IMR-90 (cell line): ENCODE results near the gene COX4I1. TPM values are rescaled to one million over a fixed set of nuclear protein-coding genes. Genes with fewer than 3 reads are reported as not detected.
A peak's percentile ranks its signal among the peaks of the same experiment; 100 is the strongest.

ENCODE experiments used
- ATAC-seq: fragments of 200-7000 bp; cut with Tn5 transposase; 2 replicates; pipeline ENCODE4 v1.9.1; 2020; ENCODE audit warnings: low read depth, mild to moderate bottlenecking, moderate library complexity
- BruUV-seq: library from RNA; stranded (reverse); fragments of 400-500 nt; replicated peaks from 2 replicates; lab custom pipeline; 2021; lab: Mats Ljungman, UMichigan
- CTCF ChIA-PET: fragments of 300-600 bp; formaldehyde crosslinking; extraction: SDS; loops from one replicate; lab custom pipeline; 2021; ENCODE audit warnings: antibody characterized with exemption; lab: Yijun Ruan, JAX
- POLR2A ChIA-PET: fragments of 300-600 bp; sonication (Branson Sonifier 250); formaldehyde crosslinking; loops from one replicate; lab custom pipeline; 2022; ENCODE audit warnings: antibody characterized with exemption; ENCODE audit not compliant: unreplicated experiment; lab: Charles Lee
- DNase-seq: peaks from one replicate; pipeline ENCODE4 v3.0.0; 2013
- H2AFZ ChIP-seq: replicated peaks from 2 replicates; pipeline ENCODE3; 2013; ENCODE audit warnings: low read length, mild to moderate bottlenecking; ENCODE audit not compliant: poor library complexity
- H2AK5ac ChIP-seq: 2 replicates; pipeline ENCODE4 v1.6.1; 2013; ENCODE audit warnings: low read depth, low read length, inconsistent platforms
- H2AK9ac ChIP-seq: replicated peaks from 2 replicates; pipeline ENCODE3; 2013; ENCODE audit warnings: mild to moderate bottlenecking, low read depth, low read length, moderate library complexity; ENCODE audit not compliant: poor library complexity
- H2BK120ac ChIP-seq: 2 replicates; pipeline ENCODE4 v1.6.1; 2013; ENCODE audit warnings: low read depth, low read length, inconsistent platforms
- H2BK15ac ChIP-seq: 3 replicates; pipeline ENCODE4 v1.6.1; 2013; ENCODE audit warnings: low read depth, low read length, inconsistent platforms
- H2BK20ac ChIP-seq: 2 replicates; pipeline ENCODE4 v1.6.1; 2013; ENCODE audit warnings: low read depth, mild to moderate bottlenecking, inconsistent platforms, low read length, moderate library complexity
- H2BK5ac ChIP-seq: 2 replicates; pipeline ENCODE4 v1.6.1; 2013; ENCODE audit warnings: mild to moderate bottlenecking, low read depth, low read length, inconsistent platforms; ENCODE audit not compliant: poor library complexity, severe bottlenecking
- H3K14ac ChIP-seq: replicated peaks from 2 replicates; pipeline ENCODE4 v1.6.1; 2013; ENCODE audit warnings: low read depth, low read length, inconsistent platforms
- H3K18ac ChIP-seq: 2 replicates; pipeline ENCODE4 v1.6.1; 2013; ENCODE audit warnings: low read depth, low read length, control low read depth
- H3K23ac ChIP-seq: 2 replicates; pipeline ENCODE4 v1.6.1; 2013; ENCODE audit warnings: low read depth, low read length, inconsistent platforms
- H3K27ac ChIP-seq: 2 replicates; pipeline ENCODE4 v1.5.1; 2013; ENCODE audit warnings: mild to moderate bottlenecking, control low read depth, low read length; ENCODE audit not compliant: insufficient read depth
- H3K27me3 ChIP-seq: 2 replicates; pipeline ENCODE4 v1.6.1; 2013; ENCODE audit warnings: low read length; ENCODE audit not compliant: control insufficient read depth, insufficient read depth
- H3K36me3 ChIP-seq: 2 replicates; pipeline ENCODE4 v1.6.1; 2013; ENCODE audit warnings: low read length, mixed read lengths; ENCODE audit not compliant: control insufficient read depth, insufficient read depth
- H3K4ac ChIP-seq: 2 replicates; pipeline ENCODE4 v1.6.1; 2013; ENCODE audit warnings: low read depth, low read length, inconsistent platforms
- H3K4me1 ChIP-seq: 2 replicates; pipeline ENCODE4 v1.6.1; 2013; ENCODE audit warnings: low read length, mixed read lengths; ENCODE audit not compliant: control insufficient read depth, insufficient read depth
- H3K4me2 ChIP-seq: 2 replicates; pipeline ENCODE4 v1.6.1; 2013; ENCODE audit warnings: low read depth, mild to moderate bottlenecking, control low read depth, low read length, moderate library complexity
- H3K4me3 ChIP-seq: 2 replicates; pipeline ENCODE4 v1.5.1; 2013; ENCODE audit warnings: low read depth, mild to moderate bottlenecking, control low read depth, low read length, moderate library complexity; ENCODE audit not compliant: insufficient read depth
- H3K56ac ChIP-seq: 2 replicates; pipeline ENCODE4 v1.6.1; 2013; ENCODE audit warnings: low read length, inconsistent platforms; ENCODE audit not compliant: insufficient read depth; ENCODE audit errors: extremely low read depth
- H3K79me1 ChIP-seq, 2 experiments: 2 replicates each; pipeline ENCODE4 v1.6.1; 2013; ENCODE audit warnings: low read length in 2 of 2, inconsistent platforms in 1 of 2, low read depth in 1 of 2
- H3K9ac ChIP-seq: 2 replicates; pipeline ENCODE4 v1.6.1; 2013; ENCODE audit warnings: low read depth, low read length, control low read depth
- H3K9me1 ChIP-seq: 2 replicates; pipeline ENCODE4 v1.6.1; 2013; ENCODE audit warnings: low read length, inconsistent platforms; ENCODE audit not compliant: insufficient read depth
- H3K9me3 ChIP-seq: 2 replicates; pipeline ENCODE4 v1.6.1; 2013; ENCODE audit warnings: low read length; ENCODE audit not compliant: control insufficient read depth, insufficient read depth
- H4K20me1 ChIP-seq: 2 replicates; pipeline ENCODE4 v1.6.1; 2013; ENCODE audit warnings: low read length, inconsistent platforms; ENCODE audit not compliant: insufficient read depth
- H4K5ac ChIP-seq: 2 replicates; pipeline ENCODE4 v1.6.1; 2013; ENCODE audit warnings: mild to moderate bottlenecking, low read depth, low read length, control low read depth
- H4K8ac ChIP-seq, 2 experiments: 2 replicates each; pipeline ENCODE4 v1.6.1; 2013; ENCODE audit warnings: low read depth in 2 of 2, low read length in 2 of 2, control low read depth in 1 of 2, inconsistent platforms in 1 of 2
- H4K91ac ChIP-seq: 2 replicates; pipeline ENCODE4 v1.6.1; 2013; ENCODE audit warnings: low read depth, low read length, inconsistent platforms; ENCODE audit not compliant: insufficient read depth
- BHLHE40 ChIP-seq: fragments of 150-350 bp; IDR thresholded peaks from 2 replicates; pipeline ENCODE4 v1.6.1; 2016; ENCODE audit warnings: mild to moderate bottlenecking, low read depth, low read length
- CEBPB ChIP-seq: IDR thresholded peaks from 2 replicates; pipeline ENCODE4 v1.6.1; 2012; ENCODE audit warnings: low read depth, low read length, improper control_type of control experiment
- CHD1 ChIP-seq: IDR thresholded peaks from 2 replicates; pipeline ENCODE4 v1.6.1; 2012; ENCODE audit warnings: low read depth, low read length, improper control_type of control experiment
- CTCF ChIP-seq: conservative IDR thresholded peaks from 2 replicates; pipeline ENCODE4 v1.5.1; 2012; ENCODE audit warnings: mild to moderate bottlenecking, low read depth, low read length, improper control_type of control experiment
- ELK1 ChIP-seq: fragments of 150-350 bp; IDR thresholded peaks from 2 replicates; pipeline ENCODE4 v1.6.1; 2016; ENCODE audit warnings: low read depth, mild to moderate bottlenecking, low read length, moderate library complexity, borderline replicate concordance
- FOS ChIP-seq: fragments of 150-350 bp; IDR thresholded peaks from 2 replicates; pipeline ENCODE4 v1.6.1; 2016; ENCODE audit warnings: low read depth, low read length
- MAZ ChIP-seq: IDR thresholded peaks from 2 replicates; pipeline ENCODE4 v1.6.1; 2012; ENCODE audit warnings: low read depth, mild to moderate bottlenecking, low read length, improper control_type of control experiment, moderate library complexity, borderline replicate concordance
- MXI1 ChIP-seq: IDR thresholded peaks from 2 replicates; pipeline ENCODE4 v1.6.1; 2012; ENCODE audit warnings: low read depth, mild to moderate bottlenecking, low read length, moderate library complexity, borderline replicate concordance
- NFE2L2 ChIP-seq: fragments of 150-350 bp; IDR thresholded peaks from 2 replicates; pipeline ENCODE4 v1.6.1; 2016; ENCODE audit warnings: low read depth, mild to moderate bottlenecking, low read length
- POLR2A ChIP-seq: IDR thresholded peaks from 2 replicates; pipeline ENCODE4 v1.6.1; 2012; ENCODE audit warnings: mild to moderate bottlenecking, low read depth, low read length
- RAD21 ChIP-seq: IDR thresholded peaks from 2 replicates; pipeline ENCODE4 v1.6.1; 2012; ENCODE audit warnings: low read length, improper control_type of control experiment
- RFX5 ChIP-seq: IDR thresholded peaks from 2 replicates; pipeline ENCODE4 v1.8.0; 2012; ENCODE audit warnings: low read depth, mild to moderate bottlenecking, low read length, moderate library complexity
- SMC3 ChIP-seq: fragments of 150-350 bp; IDR thresholded peaks from 2 replicates; pipeline ENCODE4 v1.6.1; 2016; ENCODE audit warnings: low read depth, mild to moderate bottlenecking, antibody characterized with exemption, low read length, moderate library complexity
- USF2 ChIP-seq: fragments of 150-350 bp; IDR thresholded peaks from 2 replicates; pipeline ENCODE4 v1.6.1; 2017; ENCODE audit warnings: mild to moderate bottlenecking, antibody characterized with exemption, low read length, low read depth
- WGBS, 2 experiments: methylation state at CpG; one replicate each; pipeline versions ENCODE4 v1.1.5 to v1.1.7; 2013; ENCODE audit warnings: missing lambda C conversion rate in 2 of 2; ENCODE audit not compliant: insufficient read length in 1 of 2; ENCODE audit errors: extremely low coverage in 2 of 2; 5-methylcytosine and 5-hydroxymethylcytosine counted together
- dilution Hi-C: fragments of 300-500 bp; cut with HindIII; formaldehyde crosslinking; loops from one replicate; pipeline ENCODE4 v1.14.3; 2018; ENCODE audit warnings: low sequenced_read_pairs; ENCODE audit not compliant: unreplicated experiment
- in situ Hi-C: fragments of 300-500 bp; cut with MboI; formaldehyde crosslinking; loops from 3 replicates; pipeline ENCODE4 v1.14.3; 2019; ENCODE audit warnings: low sequenced_read_pairs, inconsistent platforms, mixed read lengths
- intact Hi-C: fragments of 100-400 bp; cut with micrococcal nuclease; formaldehyde crosslinking; loops from 2 replicates; pipeline ENCODE4 v1.10.0; 2022
- polyA plus RNA-seq, 3 experiments: library from polyadenylated mRNA; depleted of rRNA; stranded (reverse); fragments of >200 nt; gene quantifications; 2 replicates each; pipeline ENCODE4 v1.2.3, GENCODE V29; 2012; ENCODE audit warnings: low replicate concordance in 1 of 3
- total RNA-seq: library from RNA; depleted of rRNA; stranded (reverse); fragments of >200 nt; gene quantifications from 2 replicates; pipeline ENCODE4 v1.2.3, GENCODE V29; 2012

Gene COX4I1
- total and polyA plus RNA-seq, 2 of the 4 experiments (the other 2 are of a cell fraction): 397 to 700 TPM

- Histone ChIP-seq H3K4me3 (peak overlapping the region; percentile 94), H2AK9ac (peak overlapping the region; percentile 95), H3K14ac (no peak overlapping the region; the same call in none of the 2 replicates), H3K4me1 (peaks cover 2% of the 10 kb centered on the region; the same call in 1 of the 2 replicates), H2BK15ac (no peak overlapping the region), H2BK120ac (no peak overlapping the region), H3K4ac (peak overlapping the region; percentile 66; the same call in 1 of the 2 replicates), H3K4me2 (peak overlapping the region; percentile 96), H4K5ac (peak overlapping the region; percentile 7; the same call in 1 of the 2 replicates), H3K36me3 (peaks cover 45% of the 10 kb centered on the region), H3K56ac (no peak overlapping the region), H4K91ac (no peak overlapping the region), H3K27ac (peak overlapping the region; percentile 74), H3K9ac (peak overlapping the region; percentile 74), H2AFZ (peak overlapping the region; percentile 95), H2BK20ac (no peak overlapping the region), H4K20me1 (peaks cover 61% of the 10 kb centered on the region), H3K23ac (peak overlapping the region; percentile 18; the same call in 1 of the 2 replicates), H3K79me1 (peaks cover 52 to 64% of the 10 kb centered on the region in 2 experiments), H3K18ac (no peak overlapping the region), H2BK5ac (peak overlapping the region; percentile 64), H3K9me3 (no peaks in the 10 kb centered on the region), H3K27me3 (no peaks in the 10 kb centered on the region), H2AK5ac (no peak overlapping the region), H4K8ac (peak overlapping the region; percentile 65 to 74; a peak in 2 of 4 replicates), H3K9me1 (peaks cover 13% of the 10 kb centered on the region; the same call in 1 of the 2 replicates)
- in situ Hi-C loops (loop anchor here (25.0 kb wide), 1 partner anchor 512 kb away; no protein-coding TSS in a partner anchor), dilution Hi-C loops (no loop called here), intact Hi-C loops (no loop called here)
- BruUV-seq: no TSS peak
- no peak for DNase-seq
- ChIA-PET CTCF (no interaction called here), POLR2A (no interaction called here)
- 40% methylated on average over 1 of the region's 9 CpGs; no CpG with 5 or more reads in 1 of the 2 experiments for WGBS, 2 experiments
- TF ChIP-seq USF2 (no peak), SMC3 (no peak), ELK1 (no peak), CEBPB (no peak), POLR2A (no peak), CHD1 (no peak), NFE2L2 (no peak), RFX5 (no peak), BHLHE40 (no peak), RAD21 (no peak), MAZ (no peak), FOS (no peak), CTCF (no peak), MXI1 (no peak)
- no peak; the same call in 1 of the 2 replicates for ATAC-seq
Observed at GRCh38 chr16:85800321-85800669, 800 bp downstream of the COX4I1 start.
